GM12872 (cell line): ENCODE data around the gene RFX6.

Experiments used
- CTCF ChIP-seq: IDR thresholded peaks from 3 replicates; pipeline ENCODE4 v1.5.1; 2011; ENCODE audit warnings: low read depth, mild to moderate bottlenecking, low read length, moderate library complexity; ENCODE audit not compliant: insufficient read depth

Gene RFX6

GRCh38 chr6:116858060-116858459 is 19.0 kb upstream of the RFX6 start:
- no peak for TF ChIP-seq CTCF

GRCh38 chr6:116859264-116859663 is 17.8 kb upstream of the RFX6 start:
- TF ChIP-seq CTCF = no peak

GRCh38 chr6:116866281-116866871 is 10.7 kb upstream of the RFX6 start:
- no peak for TF ChIP-seq CTCF

- TF ChIP-seq CTCF = no peak
Observed at GRCh38 chr6:116872771-116873170, 4.3 kb upstream of the RFX6 start.

- TF ChIP-seq CTCF = no peak
Observed at GRCh38 chr6:116876107-116876506, 935 bp upstream of the RFX6 start.

GRCh38 chr6:116877743-116878142 is 701 bp downstream of the RFX6 start:
- no peak for TF ChIP-seq CTCF

GRCh38 chr6:116881236-116881635 is 4.2 kb downstream of the RFX6 start:
- no peak for TF ChIP-seq CTCF
